GM20000 (cell line): ENCODE data around the gene EIF4E2.

Source experiments
- DNase-seq: peaks from one replicate; pipeline ENCODE4 v3.0.0; 2012; ENCODE audit warnings: low spot score
- CTCF ChIP-seq: IDR thresholded peaks from 2 replicates; pipeline ENCODE4 v1.5.1; 2012; ENCODE audit warnings: mild to moderate bottlenecking, control low read depth; ENCODE audit errors: extremely low read depth, missing control alignments

Gene EIF4E2

DNA sequence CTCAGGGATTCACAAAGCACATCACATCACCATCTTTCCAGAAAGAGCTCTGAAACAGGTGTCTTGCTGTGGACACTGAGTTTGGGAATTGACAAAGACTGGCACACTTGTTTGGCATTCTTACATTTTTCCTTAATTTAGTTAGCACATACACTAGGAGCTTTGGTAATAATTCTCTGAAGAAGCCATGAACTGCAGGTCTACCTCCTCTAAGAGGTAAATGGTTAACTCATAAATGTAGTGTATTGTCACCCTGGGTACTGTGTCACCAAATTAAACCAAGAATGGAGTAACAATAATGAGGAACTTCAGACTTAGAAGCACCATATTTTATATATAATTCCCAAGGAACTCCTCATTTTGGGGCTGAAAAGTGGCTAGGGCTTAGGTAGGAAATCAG lies 22.6 kb downstream of the EIF4E2 start:
- TF ChIP-seq CTCF, result no peak
- DNase-seq, result no peak

- no peak for DNase-seq
- no peak for TF ChIP-seq CTCF
Measured at GRCh38 chr2:232573771-232574435, 23.4 kb downstream of the EIF4E2 start.

DNA sequence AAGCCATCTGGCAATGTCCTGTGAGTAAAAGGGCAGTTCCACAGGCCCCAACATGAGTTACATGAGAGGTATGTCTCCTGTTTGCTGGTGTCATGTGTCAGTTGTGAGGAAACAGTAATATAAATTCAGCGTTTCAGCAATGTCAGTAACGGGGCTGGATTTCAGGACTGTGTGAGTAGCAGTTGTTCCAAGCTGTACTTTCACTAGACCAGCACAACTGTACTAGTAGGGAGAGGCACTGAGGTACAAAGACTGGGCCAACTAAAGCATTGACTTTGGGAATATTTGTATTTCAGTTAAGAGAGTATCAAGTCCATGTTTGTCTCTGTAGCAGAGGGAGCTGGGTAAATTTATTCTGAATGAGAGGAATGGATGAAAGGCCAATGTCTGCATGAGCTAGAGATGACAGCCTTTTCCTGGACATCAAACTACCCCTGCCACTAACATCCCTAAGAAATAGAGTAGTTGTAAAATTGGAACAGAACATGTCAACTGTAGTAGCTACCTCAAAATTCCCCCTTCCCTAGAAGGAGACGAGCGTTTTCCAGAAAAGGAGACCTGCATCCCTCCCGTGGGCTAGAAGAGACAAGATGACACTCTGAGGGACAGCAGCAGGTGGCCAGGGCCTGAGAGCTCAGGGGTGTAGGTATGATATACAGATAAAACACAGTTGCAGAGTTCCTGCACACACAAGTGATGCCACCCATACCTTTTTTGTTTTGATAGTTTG lies 24.4 kb downstream of the EIF4E2 start:
- no peak for DNase-seq
- TF ChIP-seq CTCF, result no peak

DNA sequence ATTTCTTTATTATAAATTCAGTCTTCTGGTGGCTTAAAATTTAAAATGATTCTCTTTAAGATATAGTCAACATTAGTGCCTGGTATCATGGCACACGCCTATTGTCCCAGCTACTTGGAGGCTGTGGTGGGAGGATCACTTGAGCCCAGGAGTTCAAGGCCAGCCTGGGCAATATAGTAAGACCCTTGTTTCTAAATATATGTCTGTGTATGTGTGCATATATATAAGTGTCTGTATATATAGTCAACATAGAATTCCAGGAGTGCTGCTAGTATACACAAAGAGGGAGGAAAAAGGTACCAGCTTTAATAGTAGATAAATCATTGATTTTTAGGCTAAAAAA lies 24.9 kb downstream of the EIF4E2 start:
- no peak for TF ChIP-seq CTCF
- DNase-seq, result no peak

DNA sequence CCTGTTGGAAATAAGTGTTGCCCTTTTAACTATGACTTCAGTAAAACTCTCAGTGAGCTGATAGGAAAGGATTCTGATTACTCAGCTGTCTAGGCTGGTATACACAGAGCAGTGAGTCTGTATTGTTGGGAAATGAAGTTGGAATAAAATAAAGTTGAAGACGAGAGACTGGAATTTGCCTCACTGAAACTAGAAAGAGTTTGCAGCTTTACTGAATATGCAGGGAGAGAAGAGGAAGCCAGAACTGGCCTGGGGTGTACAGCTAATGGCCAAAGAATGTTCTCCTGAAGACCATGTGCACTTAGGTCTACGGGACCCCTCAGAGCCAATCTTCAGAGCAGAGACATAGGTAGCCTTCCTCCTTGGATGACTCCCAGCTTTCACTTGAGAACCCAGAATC lies 26.5 kb downstream of the EIF4E2 start:
- DNase-seq, result no peak
- TF ChIP-seq CTCF, result no peak

DNA sequence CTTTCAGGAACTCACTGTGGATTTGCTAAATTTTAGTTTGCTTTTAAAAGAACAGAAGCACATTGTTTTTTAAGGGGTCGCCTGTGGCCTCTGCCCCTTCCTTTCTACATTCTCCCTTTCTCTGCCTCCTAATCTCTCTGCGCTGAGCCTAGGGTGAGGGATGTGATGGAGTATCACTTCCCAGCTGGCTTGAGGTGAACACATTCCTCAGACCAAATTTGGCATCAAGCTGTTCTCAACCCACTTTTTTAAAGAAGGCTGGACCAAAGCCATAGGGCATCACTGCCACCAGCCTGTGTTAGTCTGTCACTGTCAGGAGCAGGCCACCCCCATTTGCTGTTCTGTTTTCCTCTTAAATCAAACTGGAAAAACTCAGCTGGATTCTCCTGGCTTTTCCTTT lies 27.4 kb downstream of the EIF4E2 start:
- DNase-seq, result no peak
- TF ChIP-seq CTCF, result no peak

DNA sequence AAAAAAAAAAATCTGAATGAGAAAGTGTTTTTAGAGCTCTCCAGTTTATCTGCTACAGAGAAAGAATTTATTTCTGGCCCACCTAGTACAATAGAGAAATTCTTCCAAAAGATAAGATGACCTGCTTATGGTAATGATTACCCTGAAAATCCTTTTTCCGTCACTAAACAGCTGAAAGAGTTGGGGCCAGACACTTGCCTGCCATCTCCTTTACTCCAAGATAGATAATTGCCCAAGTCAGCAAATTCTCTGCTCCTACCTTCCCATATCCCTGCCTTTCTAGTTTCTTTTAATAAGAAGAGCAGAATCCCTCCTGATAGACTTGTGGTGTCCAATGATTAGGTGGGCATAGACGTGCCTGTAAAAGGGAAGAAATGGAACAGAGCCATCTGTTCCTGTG lies 28.1 kb downstream of the EIF4E2 start:
- DNase-seq, result no peak
- TF ChIP-seq CTCF, result no peak
